SK-N-SH treated with all-trans-retinoic acid at 6 μM for 48 hours (cell line): ENCODE results near the gene BOD1.
A peak's percentile ranks its signal among the peaks of the same experiment; 100 is the strongest.

ENCODE experiments used
- ATAC-seq: fragments of 200-7000 bp; cut with Tn5 transposase; 3 replicates; pipeline ENCODE4 v1.9.1; 2020; ENCODE audit warnings: mild to moderate bottlenecking, moderate library complexity
- ARNTL ChIP-seq: fragments of 450-650 bp; formaldehyde crosslinking; IDR thresholded peaks from 2 replicates; pipeline ENCODE4 v1.5.0; 2020; ENCODE audit warnings: low read depth, mild to moderate bottlenecking, moderate library complexity, borderline replicate concordance
- CSDC2 ChIP-seq: fragments of 250-450 bp; sonication (Bioruptor Pico); IDR thresholded peaks from 2 replicates; pipeline ENCODE4 v1.5.0; 2020; ENCODE audit warnings: mild to moderate bottlenecking, moderate library complexity
- CSRNP3 ChIP-seq: fragments of 250-450 bp; sonication (Bioruptor Pico); IDR thresholded peaks from 2 replicates; pipeline ENCODE4 v1.5.1; 2021; ENCODE audit warnings: mild to moderate bottlenecking, moderate library complexity
- ESRRG ChIP-seq: fragments of 250-450 bp; sonication (Bioruptor Pico); IDR thresholded peaks from 2 replicates; pipeline ENCODE4 v1.6.1; 2021; ENCODE audit warnings: mild to moderate bottlenecking
- GLIS3 ChIP-seq: fragments of 250-450 bp; sonication (Bioruptor Pico); IDR thresholded peaks from 2 replicates; pipeline ENCODE4 v1.5.0; 2020; ENCODE audit warnings: mild to moderate bottlenecking, moderate library complexity
- ISL1 ChIP-seq: fragments of 250-450 bp; sonication (Bioruptor Pico); IDR thresholded peaks from 2 replicates; pipeline ENCODE4 v2.1.2; 2022; ENCODE audit warnings: mild to moderate bottlenecking, moderate library complexity
- OSR1 ChIP-seq: fragments of 250-450 bp; sonication (Bioruptor Pico); IDR thresholded peaks from 2 replicates; pipeline ENCODE4 v1.8.0; 2022; ENCODE audit warnings: moderate library complexity, mild to moderate bottlenecking, inconsistent platforms
- PATZ1 ChIP-seq: fragments of 250-450 bp; sonication (Bioruptor Pico); IDR thresholded peaks from 2 replicates; pipeline ENCODE4 v1.8.0; 2020; ENCODE audit warnings: mild to moderate bottlenecking, moderate library complexity, borderline replicate concordance
- PPARA ChIP-seq: fragments of 250-450 bp; sonication (Bioruptor Pico); IDR thresholded peaks from 2 replicates; pipeline ENCODE4 v1.5.0; 2020; ENCODE audit warnings: mild to moderate bottlenecking, borderline replicate concordance
- RARB ChIP-seq: fragments of 250-450 bp; sonication (Bioruptor Pico); IDR thresholded peaks from 2 replicates; pipeline ENCODE4 v1.8.0; 2021; ENCODE audit warnings: mild to moderate bottlenecking, moderate library complexity
- SNAI2 ChIP-seq: fragments of 250-450 bp; sonication (Bioruptor Pico); IDR thresholded peaks from 2 replicates; pipeline ENCODE4 v1.5.0; 2020; ENCODE audit warnings: mild to moderate bottlenecking, moderate library complexity
- TCF4 ChIP-seq: fragments of 250-450 bp; sonication (Bioruptor Pico); IDR thresholded peaks from 2 replicates; pipeline ENCODE4 v1.8.0; 2021; ENCODE audit warnings: mild to moderate bottlenecking, moderate library complexity, borderline replicate concordance
- TOX ChIP-seq: fragments of 250-450 bp; sonication (Bioruptor Pico); IDR thresholded peaks from 2 replicates; pipeline ENCODE4 v1.8.0; 2021; ENCODE audit warnings: mild to moderate bottlenecking, moderate library complexity, borderline replicate concordance
- TSHZ2 ChIP-seq: fragments of 250-450 bp; sonication (Bioruptor Pico); IDR thresholded peaks from 2 replicates; pipeline ENCODE4 v1.5.0; 2020; ENCODE audit warnings: mild to moderate bottlenecking, moderate library complexity
- ZC3H10 ChIP-seq: fragments of 250-450 bp; sonication (Bioruptor Pico); IDR thresholded peaks from 2 replicates; pipeline ENCODE4 v1.5.1; 2021; ENCODE audit warnings: mild to moderate bottlenecking, moderate library complexity
- ZFP3 ChIP-seq: fragments of 250-450 bp; sonication (Bioruptor Pico); IDR thresholded peaks from 2 replicates; pipeline ENCODE4 v1.5.0; 2020; ENCODE audit warnings: mild to moderate bottlenecking, moderate library complexity
- ZFP30 ChIP-seq: fragments of 450-650 bp; formaldehyde crosslinking; IDR thresholded peaks from 2 replicates; pipeline ENCODE4 v1.5.0; 2022; ENCODE audit warnings: mild to moderate bottlenecking, moderate library complexity
- ZNF565 ChIP-seq: fragments of 450-650 bp; formaldehyde crosslinking; conservative IDR thresholded peaks from 2 replicates; pipeline ENCODE4 v1.5.0; 2020; ENCODE audit warnings: low read depth, mild to moderate bottlenecking, moderate library complexity
- ZNF70 ChIP-seq: fragments of 450-650 bp; formaldehyde crosslinking; IDR thresholded peaks from 2 replicates; pipeline ENCODE4 v1.5.0; 2020; ENCODE audit warnings: mild to moderate bottlenecking, moderate library complexity
- ZNF8 ChIP-seq: fragments of 450-650 bp; formaldehyde crosslinking; IDR thresholded peaks from 2 replicates; pipeline ENCODE4 v1.5.0; 2020; ENCODE audit warnings: mild to moderate bottlenecking, moderate library complexity
- TF ChIP-seq, protein P1 (sequence below): fragments of 250-450 bp; sonication (Bioruptor Pico); IDR thresholded peaks from 2 replicates; pipeline ENCODE4 v1.8.0; 2021; ENCODE audit warnings: low read depth, mild to moderate bottlenecking, moderate library complexity, borderline replicate concordance

BOD1 gene

DNA sequence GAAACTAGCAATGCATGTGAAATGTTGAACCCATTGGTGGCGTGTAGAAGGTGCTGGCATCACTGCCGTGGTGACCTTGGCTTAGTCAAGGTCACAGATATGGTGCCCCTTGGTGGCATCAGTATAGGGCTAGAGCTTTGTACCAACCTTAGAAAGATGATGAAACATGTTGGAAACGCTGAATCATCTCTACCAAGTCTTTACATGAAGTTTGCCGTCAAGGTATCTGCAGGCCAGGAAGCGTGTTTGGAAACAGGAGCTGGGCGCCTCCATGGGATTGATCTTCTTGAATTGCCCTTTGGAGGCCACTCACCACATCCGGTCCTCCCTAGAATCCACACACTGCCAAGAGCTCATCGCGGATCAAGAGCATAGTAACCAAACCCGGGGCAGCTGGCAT is 16.9 kb upstream of the BOD1 start:
- no peak for ATAC-seq
- no peak for TF ChIP-seq TSHZ2
- TF ChIP-seq PPARA: no peak
- TF ChIP-seq ZNF8 (CRISPR knock-in tag): no peak
- TF ChIP-seq CSRNP3 (CRISPR knock-in tag): no peak
- no peak for TF ChIP-seq CSDC2 (CRISPR knock-in tag)
- no peak for TF ChIP-seq ESRRG
- TF ChIP-seq ISL1 (CRISPR knock-in tag): no peak
- no peak for TF ChIP-seq TCF4 (CRISPR knock-in tag)
- no peak for TF ChIP-seq SNAI2
- no peak for TF ChIP-seq ZFP30 (CRISPR knock-in tag)
- no peak for TF ChIP-seq ZC3H10
- TF ChIP-seq OSR1 (CRISPR knock-in tag): no peak

GRCh38 chr5:173631478-173631877 is 15.0 kb upstream of the BOD1 start:
- ATAC-seq: no peak
- TF ChIP-seq ZFP3 (CRISPR knock-in tag) (no peak), ZNF70 (CRISPR knock-in tag) (no peak), PATZ1 (no peak), CSRNP3 (CRISPR knock-in tag) (no peak), CSDC2 (CRISPR knock-in tag) (no peak), ZFP30 (CRISPR knock-in tag) (no peak)
- TF ChIP-seq, all 23 proteins: peak for 0

DNA sequence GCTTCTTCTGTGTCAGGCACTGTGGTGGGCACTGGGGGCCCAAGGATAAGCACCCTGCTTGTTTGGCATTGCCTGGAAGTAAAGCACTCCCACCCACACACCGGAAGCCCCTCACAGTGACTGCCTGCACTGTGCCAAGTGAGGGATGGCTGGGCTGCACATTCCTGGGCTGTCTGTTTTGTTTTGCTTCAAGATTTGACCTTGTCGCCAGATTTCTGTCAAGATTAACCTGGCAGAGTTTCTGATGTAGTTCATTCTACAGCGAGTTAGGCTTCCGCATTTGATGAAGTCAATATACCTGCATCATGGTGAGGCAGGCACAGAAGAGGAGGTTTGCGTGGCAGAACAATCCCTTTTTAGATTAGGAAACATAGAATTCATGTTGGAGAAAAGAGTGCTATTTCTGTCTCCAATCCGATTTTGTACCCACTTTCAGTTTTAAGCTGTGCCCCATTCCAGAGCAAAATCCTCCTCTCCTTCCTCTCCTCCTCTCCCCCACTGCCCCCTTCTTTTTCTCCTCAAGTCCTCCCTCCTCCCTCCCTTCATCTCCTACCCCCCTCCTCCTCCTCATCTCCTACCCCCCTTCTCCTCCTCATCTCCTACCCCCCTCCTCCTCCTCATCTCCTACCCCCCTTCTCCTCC is 14.4 kb upstream of the BOD1 start:
- TF ChIP-seq ZNF70 (CRISPR knock-in tag) (no peak), TSHZ2 (peak; percentile 62), GLIS3 (no peak)
- TF ChIP-seq, all 23 proteins: peak for 1
- ATAC-seq: peak; percentile 16; the same call in 2 of the 3 replicates

DNA sequence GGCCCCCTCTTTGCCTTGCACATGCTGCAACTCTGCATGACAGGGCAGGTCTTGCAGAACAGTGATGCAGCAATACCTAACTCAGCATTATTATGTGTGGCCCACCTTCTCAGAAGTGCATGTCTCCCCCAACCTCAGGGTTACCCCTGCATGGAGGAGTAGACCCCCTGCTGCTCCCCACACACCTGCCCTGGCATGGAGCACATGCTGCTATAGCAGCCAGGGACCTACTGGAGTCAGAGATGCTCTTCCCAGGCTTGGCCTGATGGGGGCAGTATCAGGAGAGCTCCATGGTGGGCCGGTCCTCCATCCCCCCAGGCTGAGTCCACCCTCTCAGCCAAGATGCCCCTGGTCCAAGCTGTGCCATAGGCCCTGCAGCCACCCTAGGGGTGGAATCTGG is 13.2 kb upstream of the BOD1 start:
- peak; percentile 60 for ATAC-seq
- no peak for TF ChIP-seq ARNTL
- no peak for TF ChIP-seq ZNF70 (CRISPR knock-in tag)
- no peak for TF ChIP-seq TOX
- no peak for TF ChIP-seq TCF4 (CRISPR knock-in tag)
- no peak for TF ChIP-seq OSR1 (CRISPR knock-in tag)
- TF ChIP-seq RARB (CRISPR knock-in tag): no peak
- TF ChIP-seq GLIS3: no peak
- TF ChIP-seq TSHZ2: no peak
- TF ChIP-seq ZFP3 (CRISPR knock-in tag): no peak
- no peak for TF ChIP-seq ISL1 (CRISPR knock-in tag)
- TF ChIP-seq, protein P1, sequence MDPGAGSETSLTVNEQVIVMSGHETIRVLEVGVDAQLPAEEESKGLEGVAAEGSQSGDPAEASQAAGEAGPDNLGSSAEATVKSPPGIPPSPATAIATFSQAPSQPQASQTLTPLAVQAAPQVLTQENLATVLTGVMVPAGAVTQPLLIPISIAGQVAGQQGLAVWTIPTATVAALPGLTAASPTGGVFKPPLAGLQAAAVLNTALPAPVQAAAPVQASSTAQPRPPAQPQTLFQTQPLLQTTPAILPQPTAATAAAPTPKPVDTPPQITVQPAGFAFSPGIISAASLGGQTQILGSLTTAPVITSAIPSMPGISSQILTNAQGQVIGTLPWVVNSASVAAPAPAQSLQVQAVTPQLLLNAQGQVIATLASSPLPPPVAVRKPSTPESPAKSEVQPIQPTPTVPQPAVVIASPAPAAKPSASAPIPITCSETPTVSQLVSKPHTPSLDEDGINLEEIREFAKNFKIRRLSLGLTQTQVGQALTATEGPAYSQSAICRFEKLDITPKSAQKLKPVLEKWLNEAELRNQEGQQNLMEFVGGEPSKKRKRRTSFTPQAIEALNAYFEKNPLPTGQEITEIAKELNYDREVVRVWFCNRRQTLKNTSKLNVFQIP (CRISPR knock-in tag): no peak
- TF ChIP-seq ZNF565 (CRISPR knock-in tag): no peak
